IPS-20b (cell line): ENCODE data around the gene FOXO3.
A peak's percentile ranks its signal among the peaks of the same experiment; 100 is the strongest.
"Not testable (repeated sequence)": the region's sequence is repeated elsewhere in the genome, so short reads cannot be mapped to it uniquely, and the experiment has no call there.

Experiments used
- H3K27ac ChIP-seq: one replicate; pipeline ENCODE4 v1.5.1; 2013; ENCODE audit warnings: low read length
- H3K27me3 ChIP-seq: 2 replicates; pipeline ENCODE4 v1.6.1; 2013; ENCODE audit warnings: mild to moderate bottlenecking, low read length, inconsistent platforms; ENCODE audit not compliant: insufficient read depth
- H3K36me3 ChIP-seq: 2 replicates; pipeline ENCODE4 v1.6.1; 2013; ENCODE audit warnings: low read depth, mild to moderate bottlenecking, inconsistent platforms, low read length, moderate library complexity; ENCODE audit not compliant: insufficient read depth
- H3K4me1 ChIP-seq: 2 replicates; pipeline ENCODE4 v1.6.1; 2013; ENCODE audit warnings: mild to moderate bottlenecking, control low read depth, inconsistent platforms, low read length, moderate library complexity; ENCODE audit not compliant: insufficient read depth
- H3K4me3 ChIP-seq: 2 replicates; pipeline ENCODE4 v1.5.1; 2013; ENCODE audit warnings: mild to moderate bottlenecking, low read length, inconsistent platforms
- H3K9ac ChIP-seq: 2 replicates; pipeline ENCODE4 v1.6.1; 2013; ENCODE audit warnings: low read depth, mild to moderate bottlenecking, inconsistent platforms, low read length, moderate library complexity
- H3K9me3 ChIP-seq: 2 replicates; pipeline ENCODE4 v1.6.1; 2013; ENCODE audit warnings: mild to moderate bottlenecking, low read depth, low read length, inconsistent platforms; ENCODE audit not compliant: insufficient read depth

FOXO3 gene

GRCh38 chr6:108557494-108558371 lies 3.0 kb upstream of the FOXO3 start:
- H3K4me3 ChIP-seq, result peak overlapping the region; percentile 93
- peaks cover 50% of the 10 kb centered on the region for H3K27me3 ChIP-seq
- H3K36me3 ChIP-seq, result no peaks in the 10 kb centered on the region
- H3K9me3 ChIP-seq, result no peaks in the 10 kb centered on the region
- H3K4me1 ChIP-seq, result peaks cover 7% of the 10 kb centered on the region; the same call in 1 of the 2 replicates
- peak overlapping the region; percentile 93 for H3K9ac ChIP-seq
- no peak overlapping the region for H3K27ac ChIP-seq

GRCh38 chr6:108558372-108559096 lies 2.2 kb upstream of the FOXO3 start:
- H3K27ac ChIP-seq, result no peak overlapping the region
- H3K4me1 ChIP-seq, result peaks cover 14% of the 10 kb centered on the region; the same call in 1 of the 2 replicates
- peak overlapping the region; percentile 93 for H3K4me3 ChIP-seq
- H3K9ac ChIP-seq, result peak overlapping the region; percentile 93; the same call in 1 of the 2 replicates
- peaks cover 58% of the 10 kb centered on the region for H3K27me3 ChIP-seq
- no peaks in the 10 kb centered on the region for H3K36me3 ChIP-seq
- no peaks in the 10 kb centered on the region for H3K9me3 ChIP-seq

GRCh38 chr6:108559097-108559883 lies 1.4 kb upstream of the FOXO3 start:
- peak overlapping the region; percentile 69; the same call in 1 of the 2 replicates for H3K9ac ChIP-seq
- H3K4me3 ChIP-seq, result peak overlapping the region; percentile 93
- no peak overlapping the region for H3K27ac ChIP-seq

GRCh38 chr6:108559884-108560462 lies 744 bp upstream of the FOXO3 start:
- H3K4me3 ChIP-seq, result peak overlapping the region; percentile 93
- no peaks in the 10 kb centered on the region for H3K36me3 ChIP-seq
- peaks cover 66% of the 10 kb centered on the region for H3K27me3 ChIP-seq
- peaks cover 23% of the 10 kb centered on the region for H3K4me1 ChIP-seq
- H3K9ac ChIP-seq, result peak overlapping the region; percentile 71; the same call in 1 of the 2 replicates
- H3K27ac ChIP-seq, result no peak overlapping the region
- no peaks in the 10 kb centered on the region for H3K9me3 ChIP-seq

More at GRCh38 chr6:108559097-108559883, 1.4 kb upstream of the FOXO3 start:
- peaks cover 65% of the 10 kb centered on the region for H3K27me3 ChIP-seq
- H3K36me3 ChIP-seq, result no peaks in the 10 kb centered on the region
- H3K4me1 ChIP-seq, result peaks cover 19% of the 10 kb centered on the region; the same call in 1 of the 2 replicates
- no peaks in the 10 kb centered on the region for H3K9me3 ChIP-seq

- peak overlapping the region; percentile 72 for H3K4me3 ChIP-seq
- not testable (repeated sequence) for H3K9me3 ChIP-seq, H3K36me3 ChIP-seq, H3K27ac ChIP-seq
- peak overlapping the region; percentile 65; the same call in 1 of the 2 replicates for H3K9ac ChIP-seq
- H3K27me3 ChIP-seq, result peaks cover 59% of the 10 kb centered on the region
- H3K4me1 ChIP-seq, result peaks cover 27% of the 10 kb centered on the region
Measured at GRCh38 chr6:108561309-108561647, 561 bp downstream of the FOXO3 start.

GRCh38 chr6:108561742-108562502 lies 1.2 kb downstream of the FOXO3 start:
- H3K9ac ChIP-seq, result peak overlapping the region; percentile 65; the same call in 1 of the 2 replicates

GRCh38 chr6:108562503-108562993 lies 1.8 kb downstream of the FOXO3 start:
- H3K27me3 ChIP-seq, result peaks cover 47% of the 10 kb centered on the region
- H3K36me3 ChIP-seq, result no peaks in the 10 kb centered on the region
- peaks cover 21% of the 10 kb centered on the region for H3K4me1 ChIP-seq
- H3K9ac ChIP-seq, result peak overlapping the region; percentile 65; the same call in 1 of the 2 replicates
- H3K27ac ChIP-seq, result no peak overlapping the region
- H3K9me3 ChIP-seq, result no peaks in the 10 kb centered on the region
- peak overlapping the region; percentile 72 for H3K4me3 ChIP-seq

More at GRCh38 chr6:108561742-108562502, 1.2 kb downstream of the FOXO3 start:
- Histone ChIP-seq H3K4me1 (peaks cover 26% of the 10 kb centered on the region), H3K36me3 (no peaks in the 10 kb centered on the region), H3K27ac (no peak overlapping the region), H3K27me3 (peaks cover 52% of the 10 kb centered on the region), H3K4me3 (peak overlapping the region; percentile 72), H3K9me3 (no peaks in the 10 kb centered on the region)

- H3K4me3 ChIP-seq, result peak overlapping the region; percentile 72
- H3K4me1 ChIP-seq, result peaks cover 21% of the 10 kb centered on the region
- peaks cover 47% of the 10 kb centered on the region for H3K27me3 ChIP-seq
- H3K9ac ChIP-seq, result peak overlapping the region; percentile 47; the same call in 1 of the 2 replicates
- H3K27ac ChIP-seq, result no peak overlapping the region
- no peaks in the 10 kb centered on the region for H3K36me3 ChIP-seq
- no peaks in the 10 kb centered on the region for H3K9me3 ChIP-seq
Measured at GRCh38 chr6:108563292-108563691, 2.6 kb downstream of the FOXO3 start.

GRCh38 chr6:108564178-108564577 lies 3.5 kb downstream of the FOXO3 start:
- no peak overlapping the region for H3K4me3 ChIP-seq
- H3K36me3 ChIP-seq, result peaks cover 6% of the 10 kb centered on the region; the same call in 1 of the 2 replicates
- no peaks in the 10 kb centered on the region for H3K9me3 ChIP-seq
- no peak overlapping the region for H3K9ac ChIP-seq
- no peak overlapping the region for H3K27ac ChIP-seq
- peaks cover 43% of the 10 kb centered on the region for H3K27me3 ChIP-seq
- H3K4me1 ChIP-seq, result peaks cover 21% of the 10 kb centered on the region

GRCh38 chr6:108565091-108565766 lies 4.5 kb downstream of the FOXO3 start:
- H3K4me3 ChIP-seq, result no peak overlapping the region
- H3K27me3 ChIP-seq, result peaks cover 43% of the 10 kb centered on the region
- no peak overlapping the region for H3K27ac ChIP-seq
- no peaks in the 10 kb centered on the region for H3K9me3 ChIP-seq
- H3K9ac ChIP-seq, result no peak overlapping the region
- H3K4me1 ChIP-seq, result peaks cover 21% of the 10 kb centered on the region
- H3K36me3 ChIP-seq, result peaks cover 11% of the 10 kb centered on the region; the same call in 1 of the 2 replicates
